MM.1S (cell line): ENCODE data around the gene USP32.
"Not testable (repeated sequence)": the region's sequence is repeated elsewhere in the genome, so short reads cannot be mapped to it uniquely, and the experiment has no call there.

ENCODE experiments used
- DNase-seq: peaks from one replicate; pipeline ENCODE4 v3.0.0-alpha.2; 2015
- H2AFZ ChIP-seq: fragments of 300-600 bp; sonication (generic); 2 replicates; pipeline ENCODE4 v1.6.0; 2016; ENCODE audit warnings: antibody characterized with exemption, low read length
- H3F3A ChIP-seq: fragments of 300-600 bp; sonication (generic); 2 replicates; pipeline ENCODE4 v1.6.1; 2016; ENCODE audit warnings: mild to moderate bottlenecking, antibody characterized with exemption, low read length, moderate library complexity, mixed read lengths; ENCODE audit not compliant: insufficient read depth
- H3K27ac ChIP-seq: fragments of 300-600 bp; sonication (generic); 2 replicates; pipeline ENCODE4 v1.5.1; 2016; ENCODE audit warnings: mild to moderate bottlenecking, low read length
- H3K27me3 ChIP-seq: fragments of 300-600 bp; sonication (generic); replicated peaks from 2 replicates; pipeline ENCODE4 v1.6.0; 2016; ENCODE audit warnings: low read length; ENCODE audit not compliant: insufficient read depth
- H3K36me3 ChIP-seq: fragments of 300-600 bp; sonication (generic); replicated peaks from 2 replicates; pipeline ENCODE4 v1.6.1; 2016; ENCODE audit warnings: mild to moderate bottlenecking, low read length, mixed read lengths; ENCODE audit not compliant: insufficient read depth
- H3K4me1 ChIP-seq: fragments of 300-600 bp; sonication (generic); 2 replicates; pipeline ENCODE4 v1.6.1; 2016; ENCODE audit warnings: low read length, mixed read lengths
- H3K4me2 ChIP-seq: fragments of 300-600 bp; sonication (generic); 2 replicates; pipeline ENCODE4 v1.6.0; 2016; ENCODE audit warnings: low read depth, low read length
- H3K4me3 ChIP-seq: fragments of 300-600 bp; sonication (generic); 2 replicates; pipeline ENCODE4 v1.5.1; 2016; ENCODE audit warnings: low read length, mixed read lengths
- H3K79me2 ChIP-seq: fragments of 300-600 bp; sonication (generic); 2 replicates; pipeline ENCODE4 v1.6.1; 2016; ENCODE audit warnings: mixed run types, low read length, mixed read lengths
- H3K9ac ChIP-seq: fragments of 300-600 bp; sonication (generic); 2 replicates; pipeline ENCODE4 v1.6.1; 2016; ENCODE audit warnings: low read length, mixed read lengths
- H3K9me2 ChIP-seq: fragments of 300-600 bp; sonication (generic); replicated peaks from 2 replicates; pipeline ENCODE4 v1.6.1; 2016; ENCODE audit warnings: mild to moderate bottlenecking, low read length, mixed read lengths; ENCODE audit not compliant: insufficient read depth
- H3K9me3 ChIP-seq: fragments of 300-600 bp; sonication (generic); replicated peaks from 2 replicates; pipeline ENCODE4 v1.6.1; 2016; ENCODE audit warnings: mild to moderate bottlenecking, low read length, mixed read lengths; ENCODE audit not compliant: insufficient read depth
- H4K20me1 ChIP-seq: fragments of 300-600 bp; sonication (generic); 2 replicates; pipeline ENCODE4 v1.6.1; 2016; ENCODE audit warnings: mild to moderate bottlenecking, low read length, moderate library complexity, mixed read lengths; ENCODE audit not compliant: insufficient read depth
- CTCF ChIP-seq: fragments of 300-600 bp; sonication (generic); IDR thresholded peaks from 2 replicates; pipeline ENCODE4 v1.5.1; 2016; ENCODE audit warnings: antibody characterized with exemption, low read length, mixed read lengths
- EZH2 ChIP-seq: fragments of 300-600 bp; sonication (generic); optimal IDR thresholded peaks from 2 replicates; pipeline ENCODE3; 2017; ENCODE audit warnings: low read depth, mild to moderate bottlenecking, antibody characterized with exemption, low read length, mixed read lengths
- EZH2phosphoT487 ChIP-seq: fragments of 300-600 bp; sonication (generic); IDR thresholded peaks from 2 replicates; pipeline ENCODE4 v1.6.1; 2018; ENCODE audit warnings: antibody characterized with exemption, low read length

USP32 gene

DNA sequence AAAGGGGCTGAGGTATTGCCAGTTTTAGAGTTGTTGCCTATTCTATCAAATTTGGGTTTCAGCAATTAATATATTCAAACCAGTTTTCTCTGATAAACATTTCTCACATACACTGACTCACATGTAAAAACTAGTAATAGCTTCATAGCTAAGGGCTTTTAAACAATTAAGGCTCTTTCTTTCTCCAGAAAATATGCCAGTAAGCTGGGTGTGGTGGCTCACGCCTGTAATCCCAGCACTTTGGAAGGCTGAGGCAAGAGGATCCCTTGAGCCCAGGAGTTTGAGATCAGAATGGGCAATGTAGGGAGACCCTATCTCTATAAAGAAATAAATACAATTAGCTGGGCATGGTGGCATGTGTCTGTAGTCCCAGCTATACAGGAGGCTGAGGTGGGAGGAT lies 193.3 kb downstream of the USP32 start:
- H3K36me3 ChIP-seq, H3K9ac ChIP-seq, H3K79me2 ChIP-seq, H3K4me2 ChIP-seq, H2AFZ ChIP-seq, H3K27me3 ChIP-seq, H3F3A ChIP-seq, H3K27ac ChIP-seq, DNase-seq, H4K20me1 ChIP-seq, H3K9me3 ChIP-seq, H3K4me3 ChIP-seq, H3K4me1 ChIP-seq, H3K9me2 ChIP-seq: not testable (repeated sequence)

DNA sequence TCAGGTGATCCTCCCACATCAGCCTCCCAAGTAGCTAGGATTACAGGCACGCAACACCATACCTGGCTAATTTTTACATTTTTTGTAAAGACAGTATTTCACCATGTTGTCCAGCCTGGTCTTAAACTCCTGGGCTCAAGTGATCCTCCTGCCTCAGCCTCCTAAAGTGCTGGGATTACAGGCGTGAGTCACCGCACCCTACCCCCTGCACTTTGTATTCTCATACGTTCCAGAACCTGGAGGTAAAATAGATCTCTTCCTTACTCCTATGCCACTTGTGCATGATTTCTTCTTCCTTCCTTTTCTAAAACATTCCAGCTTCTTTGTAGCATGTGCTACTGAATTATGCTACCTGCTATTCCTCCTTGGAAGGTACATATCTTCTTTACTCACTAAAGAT lies 197.8 kb downstream of the USP32 start:
- DNase-seq, H3K9me3 ChIP-seq, H3K36me3 ChIP-seq: not testable (repeated sequence)

DNA sequence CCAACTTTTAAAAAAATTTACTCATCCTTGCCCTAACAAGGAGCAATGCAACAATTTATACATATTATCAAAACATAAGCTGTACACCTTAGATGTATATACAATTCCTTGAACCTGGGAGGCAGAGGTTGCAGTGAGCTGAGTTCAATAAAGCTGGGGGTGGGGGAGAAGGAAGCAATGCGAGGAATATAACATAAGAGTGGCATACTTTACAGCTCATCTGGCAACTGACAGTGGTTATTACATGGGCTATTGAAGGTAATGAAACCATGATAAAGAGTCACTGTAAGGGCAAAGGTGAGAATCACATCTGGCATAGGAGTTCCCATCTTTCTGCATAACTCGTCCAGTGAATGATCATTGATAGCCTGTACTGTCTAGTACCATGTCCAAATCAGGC lies 198.5 kb downstream of the USP32 start:
- Histone ChIP-seq H4K20me1 (no peaks in the 10 kb centered on the region), H3F3A (no peaks in the 10 kb centered on the region), H3K9me2 (no peaks in the 10 kb centered on the region), H3K4me2 (no peak overlapping the region), H3K9me3 (no peaks in the 10 kb centered on the region), H3K79me2 (no peaks in the 10 kb centered on the region), H3K27ac (no peak overlapping the region), H3K27me3 (no peaks in the 10 kb centered on the region), H3K4me3 (no peak overlapping the region), H3K36me3 (no peaks in the 10 kb centered on the region), H3K4me1 (no peaks in the 10 kb centered on the region), H2AFZ (no peak overlapping the region), H3K9ac (no peak overlapping the region)
- no peak for DNase-seq
- no peak for TF ChIP-seq EZH2phosphoT487
- no peak for TF ChIP-seq EZH2
- no peak for TF ChIP-seq CTCF

More for the DNA sequence above, 197.8 kb downstream of the USP32 start:
- not testable (repeated sequence) for H3K9ac ChIP-seq, H3K9me2 ChIP-seq, H3K4me2 ChIP-seq, H3F3A ChIP-seq, H3K4me1 ChIP-seq, H3K79me2 ChIP-seq, H3K27me3 ChIP-seq, H3K4me3 ChIP-seq, H3K27ac ChIP-seq, H4K20me1 ChIP-seq, H2AFZ ChIP-seq

- H4K20me1 ChIP-seq, H3K36me3 ChIP-seq, H3K9me3 ChIP-seq, H2AFZ ChIP-seq, H3K4me2 ChIP-seq, DNase-seq, H3K79me2 ChIP-seq, H3K27ac ChIP-seq, H3F3A ChIP-seq, H3K4me1 ChIP-seq, H3K9ac ChIP-seq, H3K9me2 ChIP-seq, H3K27me3 ChIP-seq, H3K4me3 ChIP-seq: not testable (repeated sequence)
Measured at GRCh38 chr17:60193032-60193431, 198.9 kb downstream of the USP32 start.

DNA sequence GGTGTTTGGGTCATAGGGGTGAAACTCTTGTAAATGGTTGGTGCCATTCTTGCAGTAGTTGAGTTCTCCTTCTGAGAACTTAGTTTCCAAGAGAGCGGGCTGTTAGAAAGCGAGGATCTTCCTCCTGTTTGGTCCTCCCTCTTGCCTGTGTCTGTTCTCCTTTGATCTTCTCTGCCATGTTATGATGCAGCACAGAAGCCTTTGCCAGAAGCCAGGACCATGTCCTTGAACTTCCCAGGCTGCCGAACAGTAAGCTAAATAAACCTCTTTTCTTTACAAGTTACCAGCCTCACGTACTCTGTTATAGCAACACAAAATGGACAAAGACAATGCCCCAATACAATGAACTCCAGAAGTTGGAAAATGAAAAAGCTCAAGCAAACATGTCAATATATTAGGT lies 201.9 kb downstream of the USP32 start:
- not testable (repeated sequence) for H3K4me2 ChIP-seq, H3K27me3 ChIP-seq, H3K36me3 ChIP-seq, H4K20me1 ChIP-seq, H3K9me2 ChIP-seq, H3K79me2 ChIP-seq, H3K4me3 ChIP-seq, H3K9ac ChIP-seq, H3K4me1 ChIP-seq, DNase-seq, H2AFZ ChIP-seq, H3F3A ChIP-seq, H3K27ac ChIP-seq, H3K9me3 ChIP-seq
